Activated CD4-positive, alpha-beta T cell treated with anti-CD3 and anti-CD28 coated beads, Interleukin-2, amount 10 ng/mL, durations not matched to agents 24 days and 14 days (primary cell): ENCODE data around the gene SERF1B. TPM values are rescaled to one million over a fixed set of nuclear protein-coding genes. Genes with fewer than 3 reads are reported as not detected.
"Not testable (repeated sequence)": the region's sequence is repeated elsewhere in the genome, so short reads cannot be mapped to it uniquely, and the experiment has no call there.

Source experiments
- DNase-seq: peaks from one replicate; pipeline ENCODE4 v3.0.0; 2022
- H3K27ac Mint-ChIP-seq: one replicate; pipeline ENCODE4 v1.8.0; 2022; ENCODE audit warnings: mild to moderate bottlenecking, mixed read lengths
- H3K27me3 Mint-ChIP-seq: one replicate; pipeline ENCODE4 v1.8.0; 2022; ENCODE audit warnings: mixed read lengths
- H3K36me3 Mint-ChIP-seq: one replicate; pipeline ENCODE4 v1.8.0; 2022; ENCODE audit warnings: low read depth, mild to moderate bottlenecking, mixed read lengths
- H3K4me1 Mint-ChIP-seq: one replicate; pipeline ENCODE4 v1.8.0; 2021; ENCODE audit warnings: mixed read lengths
- H3K4me3 Mint-ChIP-seq: one replicate; pipeline ENCODE4 v1.8.0; 2022; ENCODE audit warnings: mild to moderate bottlenecking, moderate library complexity, mixed read lengths
- H3K9me3 Mint-ChIP-seq: one replicate; pipeline ENCODE4 v1.8.0; 2021; ENCODE audit warnings: mixed read lengths
- intact Hi-C: fragments of 100-400 bp; cut with micrococcal nuclease; formaldehyde crosslinking; loops from one replicate; pipeline ENCODE4 v1.15.1; 2023
- total RNA-seq: library from RNA; stranded (reverse); gene quantifications from 2 replicates; pipeline ENCODE4 v1.2.3, GENCODE V29; 2022

The SERF1B gene
- 17.2 and 20.9 TPM in 2 replicates for total RNA-seq

GRCh38 chr5:70025106-70025844, at the start of gene SERF1B:
Gene SERF1B (plus strand): TSS chr5:70025251. CDS start chr5:70025452, 201 bp downstream.
- H3K27ac Mint-ChIP-seq, H3K27me3 Mint-ChIP-seq, DNase-seq, H3K36me3 Mint-ChIP-seq, H3K9me3 Mint-ChIP-seq, intact Hi-C loops, H3K4me1 Mint-ChIP-seq, H3K4me3 Mint-ChIP-seq: not testable (repeated sequence)

GRCh38 chr5:69991713-69992112, 33.3 kb upstream of the SERF1B start:
- H3K27me3 Mint-ChIP-seq, H3K9me3 Mint-ChIP-seq, DNase-seq, H3K36me3 Mint-ChIP-seq, intact Hi-C loops, H3K4me3 Mint-ChIP-seq, H3K27ac Mint-ChIP-seq, H3K4me1 Mint-ChIP-seq: not testable (repeated sequence)

- H3K27ac Mint-ChIP-seq, H3K27me3 Mint-ChIP-seq, H3K4me3 Mint-ChIP-seq, H3K36me3 Mint-ChIP-seq, intact Hi-C loops, H3K9me3 Mint-ChIP-seq, H3K4me1 Mint-ChIP-seq, DNase-seq: not testable (repeated sequence)
Measured at GRCh38 chr5:69995535-69995934, 29.5 kb upstream of the SERF1B start.

- H3K27me3 Mint-ChIP-seq, H3K36me3 Mint-ChIP-seq, H3K9me3 Mint-ChIP-seq, H3K27ac Mint-ChIP-seq, DNase-seq, H3K4me3 Mint-ChIP-seq, intact Hi-C loops, H3K4me1 Mint-ChIP-seq: not testable (repeated sequence)
Measured at GRCh38 chr5:70020660-70021059, 4.4 kb upstream of the SERF1B start.

GRCh38 chr5:70025845-70026145, 744 bp downstream of the SERF1B start:
- H3K36me3 Mint-ChIP-seq, H3K4me1 Mint-ChIP-seq, H3K9me3 Mint-ChIP-seq, H3K27me3 Mint-ChIP-seq, DNase-seq, intact Hi-C loops, H3K27ac Mint-ChIP-seq, H3K4me3 Mint-ChIP-seq: not testable (repeated sequence)

GRCh38 chr5:70031204-70031603, 6.2 kb downstream of the SERF1B start:
- H3K27me3 Mint-ChIP-seq, H3K9me3 Mint-ChIP-seq, H3K27ac Mint-ChIP-seq, H3K4me1 Mint-ChIP-seq, DNase-seq, H3K4me3 Mint-ChIP-seq, H3K36me3 Mint-ChIP-seq, intact Hi-C loops: not testable (repeated sequence)

GRCh38 chr5:70041411-70041810, 16.4 kb downstream of the SERF1B start:
- H3K4me3 Mint-ChIP-seq, H3K9me3 Mint-ChIP-seq, DNase-seq, H3K4me1 Mint-ChIP-seq, intact Hi-C loops, H3K27ac Mint-ChIP-seq, H3K27me3 Mint-ChIP-seq, H3K36me3 Mint-ChIP-seq: not testable (repeated sequence)

- H3K27ac Mint-ChIP-seq, intact Hi-C loops, DNase-seq, H3K9me3 Mint-ChIP-seq, H3K27me3 Mint-ChIP-seq, H3K4me3 Mint-ChIP-seq, H3K36me3 Mint-ChIP-seq, H3K4me1 Mint-ChIP-seq: not testable (repeated sequence)
Measured at GRCh38 chr5:70049790-70050142, 24.7 kb downstream of the SERF1B start.

- not testable (repeated sequence) for H3K27me3 Mint-ChIP-seq
Measured at GRCh38 chr5:70056289-70056942, 31.4 kb downstream of the SERF1B start.

GRCh38 chr5:70057140-70057539, 32.1 kb downstream of the SERF1B start:
- H3K9me3 Mint-ChIP-seq, H3K27me3 Mint-ChIP-seq, H3K27ac Mint-ChIP-seq, intact Hi-C loops, DNase-seq, H3K36me3 Mint-ChIP-seq, H3K4me1 Mint-ChIP-seq, H3K4me3 Mint-ChIP-seq: not testable (repeated sequence)

More at GRCh38 chr5:70056289-70056942, 31.4 kb downstream of the SERF1B start:
- DNase-seq, H3K4me1 Mint-ChIP-seq, H3K36me3 Mint-ChIP-seq, intact Hi-C loops, H3K27ac Mint-ChIP-seq, H3K9me3 Mint-ChIP-seq, H3K4me3 Mint-ChIP-seq: not testable (repeated sequence)

GRCh38 chr5:70077632-70078031, 52.6 kb downstream of the SERF1B start:
- intact Hi-C loops, DNase-seq, H3K9me3 Mint-ChIP-seq, H3K4me3 Mint-ChIP-seq, H3K36me3 Mint-ChIP-seq, H3K27me3 Mint-ChIP-seq, H3K4me1 Mint-ChIP-seq, H3K27ac Mint-ChIP-seq: not testable (repeated sequence)

GRCh38 chr5:70088907-70089464, 63.9 kb downstream of the SERF1B start:
- DNase-seq, H3K9me3 Mint-ChIP-seq, H3K36me3 Mint-ChIP-seq, H3K4me3 Mint-ChIP-seq, H3K27ac Mint-ChIP-seq, H3K4me1 Mint-ChIP-seq, H3K27me3 Mint-ChIP-seq, intact Hi-C loops: not testable (repeated sequence)

GRCh38 chr5:70091776-70092175, 66.7 kb downstream of the SERF1B start:
- H3K4me3 Mint-ChIP-seq, H3K27me3 Mint-ChIP-seq, DNase-seq, H3K36me3 Mint-ChIP-seq, H3K4me1 Mint-ChIP-seq, H3K9me3 Mint-ChIP-seq, H3K27ac Mint-ChIP-seq, intact Hi-C loops: not testable (repeated sequence)
